Ovary (tissue), 9 donors: ENCODE results near the gene PRPH2. TPM values are rescaled to one million over a fixed set of nuclear protein-coding genes. Genes with fewer than 3 reads are reported as not detected.
"Not testable (repeated sequence)": the region's sequence is repeated elsewhere in the genome, so short reads cannot be mapped to it uniquely, and the experiment has no call there.

Source experiments
- DNase-seq, 5 donors: peaks; one replicate each; pipeline ENCODE4 v3.0.0-alpha.2; 2019 to 2020
- H3K27ac ChIP-seq, 2 donors: fragments of 200-600 bp; one replicate each; pipeline versions ENCODE4 v1.5.1 to v1.8.0; 2019 to 2022
- H3K27me3 ChIP-seq: fragments of 200-600 bp; one replicate; pipeline ENCODE4 v1.8.0; 2022
- H3K36me3 ChIP-seq: fragments of 200-600 bp; sonication (generic); one replicate; pipeline ENCODE4 v1.5.1; 2019
- H3K4me1 ChIP-seq: one replicate; pipeline ENCODE4 v1.8.1; 2013; ENCODE audit warnings: mild to moderate bottlenecking, moderate library complexity; ENCODE audit not compliant: insufficient read depth
- H3K4me3 ChIP-seq: fragments of 200-600 bp; sonication (generic); one replicate; pipeline ENCODE4 v1.5.1; 2017
- H3K9me3 ChIP-seq, 2 donors: fragments of 200-600 bp in 1 of 2; sonication (generic) in 1 of 2; one replicate each; pipeline versions ENCODE4 v1.5.1 to v1.8.1; 2013 to 2019; ENCODE audit warnings: mild to moderate bottlenecking in 1 of 2, moderate library complexity in 1 of 2
- EP300 ChIP-seq: sonication (generic); formaldehyde crosslinking; IDR thresholded peaks from one replicate; pipeline ENCODE4 v1.6.1; 2017; ENCODE audit warnings: antibody characterized with exemption
- POLR2A ChIP-seq: fragments of 450-650 bp; IDR thresholded peaks from one replicate; pipeline ENCODE4 v1.6.1; 2017; ENCODE audit warnings: antibody characterized with exemption, mild to moderate bottlenecking, moderate library complexity
- WGBS, 3 donors: extraction: QIAGEN DNeasy Blood & Tissue Kit in 1 of 3; methylation state at CpG; one replicate each; pipeline versions ENCODE4 v1.1.5 to v1.1.7; 2013 to 2017; 5-methylcytosine and 5-hydroxymethylcytosine counted together
- intact Hi-C, 4 donors: fragments of 100-400 bp; cut with DNase I; formaldehyde crosslinking; loops; one replicate each; pipeline versions ENCODE4 v1.11.0 to v1.15.1; 2022 to 2023
- polyA plus RNA-seq, 2 donors: library from polyadenylated mRNA; stranded (reverse); fragments of 200-250 nt in 1 of 2; fragments of 350-450 nt in 1 of 2; fragmentation: Illumina TruSeq in 1 of 2; extraction: RNeasy Lipid Tissue Mini Kit (QIAGEN cat#74804) in 1 of 2; gene quantifications; one replicate each; pipeline ENCODE4 v1.2.3, GENCODE V29; 2013 to 2014
- total RNA-seq, 7 donors: library from RNA; depleted of rRNA in 2 of 7; stranded (reverse); fragments of >200 nt in 2 of 7; fragmentation: NEBNext Ultra II Directional in 3 of 7; extraction: Animal tissue kit (Norgen Biotek cat#: 25700) in 3 of 7; gene quantifications; one replicate each; pipeline versions ENCODE4 v1.1.0 to v1.2.4, GENCODE V29; 2016 to 2023
- TF ChIP-seq, protein P1 (sequence below), 3 donors: fragments of 450-650 bp in 2 of 3; fragments of 200-600 bp in 1 of 3; IDR thresholded peaks; one replicate each; pipeline versions ENCODE4 v1.5.1 to v1.8.0; 2016 to 2022; ENCODE audit warnings: antibody characterized with exemption in 3 of 3, mild to moderate bottlenecking in 1 of 3
- donor health status: DM: no; HTN: no; CAD: no; lungs with moderate emphysema.
- donor health status: DM: no; HTN: no; CAD: no.
- donor health status: Bipolar disorder and iron deficiency.
- donor health status: DM: yes; HTN: yes; CAD: no.
- donor health status: DM: no; HTN: no; CAD: no.
- donor health status: DM: yes; HTN: yes; CAD: no.

PRPH2 gene
- total and polyA plus RNA-seq, 9 donors, result 0.80 to 6.8 (median 3.5) TPM

- Histone ChIP-seq H3K36me3 (no peaks in the 10 kb centered on the region), H3K4me3 (no peak overlapping the region), H3K4me1 (no peaks in the 10 kb centered on the region), H3K27me3 (no peaks in the 10 kb centered on the region), H3K27ac (no peak overlapping the region), H3K9me3 (no peaks in the 10 kb centered on the region)
- 81 to 92% (median 92%) methylated on average over 3 of the region's 3 CpGs for WGBS, 3 donors
- DNase-seq, result no peak
- no peak for TF ChIP-seq EP300
- TF ChIP-seq, protein P1, sequence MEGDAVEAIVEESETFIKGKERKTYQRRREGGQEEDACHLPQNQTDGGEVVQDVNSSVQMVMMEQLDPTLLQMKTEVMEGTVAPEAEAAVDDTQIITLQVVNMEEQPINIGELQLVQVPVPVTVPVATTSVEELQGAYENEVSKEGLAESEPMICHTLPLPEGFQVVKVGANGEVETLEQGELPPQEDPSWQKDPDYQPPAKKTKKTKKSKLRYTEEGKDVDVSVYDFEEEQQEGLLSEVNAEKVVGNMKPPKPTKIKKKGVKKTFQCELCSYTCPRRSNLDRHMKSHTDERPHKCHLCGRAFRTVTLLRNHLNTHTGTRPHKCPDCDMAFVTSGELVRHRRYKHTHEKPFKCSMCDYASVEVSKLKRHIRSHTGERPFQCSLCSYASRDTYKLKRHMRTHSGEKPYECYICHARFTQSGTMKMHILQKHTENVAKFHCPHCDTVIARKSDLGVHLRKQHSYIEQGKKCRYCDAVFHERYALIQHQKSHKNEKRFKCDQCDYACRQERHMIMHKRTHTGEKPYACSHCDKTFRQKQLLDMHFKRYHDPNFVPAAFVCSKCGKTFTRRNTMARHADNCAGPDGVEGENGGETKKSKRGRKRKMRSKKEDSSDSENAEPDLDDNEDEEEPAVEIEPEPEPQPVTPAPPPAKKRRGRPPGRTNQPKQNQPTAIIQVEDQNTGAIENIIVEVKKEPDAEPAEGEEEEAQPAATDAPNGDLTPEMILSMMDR (IDR thresholded peaks at IDR 0.05), result no peak
- no peak for TF ChIP-seq POLR2A
- intact Hi-C loops, result loop anchor here in 1 of 4 donors (5.0 kb wide), 1 partner anchor 48 kb away; the partner anchor contains the start of gene PRPH2
Observed at GRCh38 chr6:42674780-42675179, 47.6 kb downstream of the PRPH2 start.

DNA sequence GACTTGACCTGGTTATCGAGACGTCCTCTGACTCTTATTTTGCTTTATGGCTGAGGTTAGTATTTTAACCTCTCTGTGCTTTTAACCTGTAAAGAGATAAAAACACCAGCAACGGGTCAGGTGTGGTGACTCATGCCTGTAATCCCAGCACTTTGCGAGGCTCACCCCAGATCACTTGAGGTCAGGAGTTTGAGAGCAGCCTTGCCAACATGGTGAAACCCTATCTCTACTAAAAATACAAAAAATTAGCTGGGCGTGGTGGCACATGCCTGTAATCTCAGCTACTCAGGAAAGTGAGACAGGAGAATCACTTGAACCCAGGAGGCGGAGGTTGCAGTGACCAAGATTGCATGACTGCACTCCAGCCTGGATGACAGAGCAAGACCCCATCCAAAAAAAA, 48.0 kb downstream of the PRPH2 start:
- H3K9me3 ChIP-seq, DNase-seq, H3K4me3 ChIP-seq, H3K36me3 ChIP-seq, H3K27me3 ChIP-seq, H3K27ac ChIP-seq, H3K4me1 ChIP-seq: not testable (repeated sequence)
- intact Hi-C loops, result loop anchor here in 1 of 4 donors (5.0 kb wide), 1 partner anchor 48 kb away; the partner anchor contains the start of gene PRPH2
- WGBS, 3 donors, result 82 to 85% (median 84%) methylated on average over 6 of the region's 6 CpGs

DNA sequence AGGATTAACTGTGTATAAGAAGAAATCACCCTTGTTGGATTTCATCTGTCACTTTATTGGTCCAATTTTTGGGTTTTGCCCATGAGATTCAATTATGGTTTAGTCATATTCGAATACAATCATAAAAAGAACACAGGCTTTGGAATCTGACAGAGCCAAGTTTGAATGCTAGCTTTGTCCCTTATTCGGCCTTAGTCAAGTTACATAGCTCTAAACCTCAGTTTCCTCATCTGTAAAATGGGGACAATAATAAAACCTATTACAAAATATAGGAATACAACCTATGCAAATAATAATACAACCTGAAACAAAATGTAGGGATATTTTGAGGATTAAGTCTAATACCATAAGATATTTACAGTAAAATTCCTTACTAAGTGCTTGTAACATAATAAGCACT, 57.7 kb downstream of the PRPH2 start:
- no peak for TF ChIP-seq EP300
- TF ChIP-seq, protein P1 (IDR thresholded peaks at IDR 0.05), result no peak
- TF ChIP-seq POLR2A, result no peak
- intact Hi-C loops, result loop anchor here (5.0 kb wide), 4 partner anchors 58 to 228 kb away; partner anchors contain the start of genes RPL7L1 (in 2 of the 4) and PRPH2 (in 1 of the 4)

DNA sequence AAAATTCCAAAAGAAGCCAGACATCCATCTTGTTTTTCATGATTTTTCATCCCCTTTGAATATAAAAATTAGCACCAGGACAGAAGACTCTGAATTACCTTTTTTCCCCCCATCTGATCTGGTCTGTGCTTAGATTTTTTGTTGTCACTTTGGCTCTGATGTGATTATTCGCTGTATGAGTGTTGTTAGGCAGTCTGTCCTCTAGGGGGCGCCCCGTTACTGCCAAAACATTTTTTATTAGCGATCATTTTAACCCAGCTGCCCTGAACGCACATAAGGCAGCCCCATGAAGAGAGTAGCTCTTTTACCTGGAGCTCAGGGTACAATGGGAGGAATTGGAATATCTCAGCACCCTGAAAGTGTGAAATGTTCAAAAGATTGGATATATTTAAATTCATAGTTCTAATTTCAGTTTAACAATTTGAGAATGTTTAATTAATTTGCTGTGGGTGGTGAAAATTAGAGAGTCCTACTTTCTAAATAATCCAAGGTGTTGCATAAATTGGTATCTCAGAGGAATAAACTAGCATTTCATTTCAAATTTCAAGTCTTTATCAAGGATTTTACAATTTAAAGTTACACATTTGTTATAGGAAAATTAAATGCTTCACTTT, 60.8 kb downstream of the PRPH2 start:
- intact Hi-C loops, result loop anchor here (2.0 to 5.0 kb wide), 5 partner anchors 61 to 231 kb away; partner anchors contain the start of genes RPL7L1 (in 2 of the 4) and PRPH2 (in 1 of the 4)
- 0 to 1% (median 1%) methylated on average over 5 of the region's 5 CpGs for WGBS, 3 donors
- Histone ChIP-seq H3K4me1 (no peaks in the 10 kb centered on the region), H3K4me3 (no peak overlapping the region), H3K9me3 (no peaks in the 10 kb centered on the region), H3K27me3 (no peaks in the 10 kb centered on the region), H3K36me3 (no peaks in the 10 kb centered on the region), H3K27ac (no peak overlapping the region)
- TF ChIP-seq POLR2A, result no peak
- TF ChIP-seq, protein P1 (IDR thresholded peaks at IDR 0.05), result peak; percentile 82 to 93 (median 92)
- peak; percentile 75 to 87 (median 85) for DNase-seq

More for the DNA sequence above, 57.7 kb downstream of the PRPH2 start:
- DNase-seq, result no peak
- no peaks in the 10 kb centered on the region for H3K27me3 ChIP-seq
- no peaks in the 10 kb centered on the region for H3K36me3 ChIP-seq
- H3K4me1 ChIP-seq, result no peaks in the 10 kb centered on the region
- H3K9me3 ChIP-seq, result no peaks in the 10 kb centered on the region
- WGBS, 3 donors, result 90 to 93% (median 92%) methylated on average over 2 of the region's 2 CpGs
- H3K27ac ChIP-seq, result no peak overlapping the region
- no peak overlapping the region for H3K4me3 ChIP-seq

DNA sequence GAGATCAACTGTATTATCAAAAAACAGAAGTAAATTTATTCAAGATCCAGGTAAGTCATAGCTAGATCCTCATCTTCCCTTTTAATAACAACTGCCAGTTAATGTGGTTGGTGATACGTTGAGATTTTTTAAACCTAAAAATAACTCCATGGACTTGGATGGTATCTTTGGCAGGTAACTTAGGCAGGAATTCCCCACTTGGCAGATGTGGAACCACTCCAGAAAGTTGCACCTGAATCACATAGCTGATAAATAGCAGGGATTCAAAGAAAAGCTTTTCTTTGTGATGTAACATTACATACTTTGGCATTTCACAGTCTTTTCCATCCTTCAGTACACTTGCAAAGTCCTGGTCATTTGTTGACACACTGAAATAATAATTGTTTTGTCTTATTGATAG, 62.6 kb downstream of the PRPH2 start:
- no peaks in the 10 kb centered on the region for H3K4me1 ChIP-seq
- H3K27ac ChIP-seq, result no peak overlapping the region
- H3K9me3 ChIP-seq, result no peaks in the 10 kb centered on the region
- no peaks in the 10 kb centered on the region for H3K36me3 ChIP-seq
- TF ChIP-seq, protein P1 (IDR thresholded peaks at IDR 0.05), result no peak
- no peak for TF ChIP-seq POLR2A
- no peak for TF ChIP-seq EP300
- intact Hi-C loops, result loop anchor here (2.0 to 5.0 kb wide), 5 partner anchors 62 to 232 kb away; partner anchors contain the start of genes RPL7L1 (in 2 of the 4) and PRPH2 (in 1 of the 4)
- no peak for DNase-seq
- no peak overlapping the region for H3K4me3 ChIP-seq
- no peaks in the 10 kb centered on the region for H3K27me3 ChIP-seq
- 37 to 54% (median 45%) methylated on average over 1 of the region's 1 CpG for WGBS, 3 donors
